Measurements from ENCODE around the gene MIX23.

The MIX23 gene

GRCh38 chr3:122353893-122354401, 29.1 kb downstream of the MIX23 start:
- H3K4me3 ChIP-seq (ENCODE audit: low read length): no peak overlapping the region
- TF ChIP-seq CTCF (conservative IDR thresholded peaks at IDR 0.05; ENCODE audit: low read depth, low read length): no peak
- DNase-seq (ENCODE audit: low read depth): no peak

GRCh38 chr3:122353215-122353614, 29.8 kb downstream of the MIX23 start:
- H3K4me3 ChIP-seq (ENCODE audit: low read length): no peak overlapping the region
- no peak for TF ChIP-seq CTCF (conservative IDR thresholded peaks at IDR 0.05; ENCODE audit: low read depth, low read length)
- DNase-seq (ENCODE audit: low read depth): no peak

GRCh38 chr3:122351612-122352011, 31.4 kb downstream of the MIX23 start:
- no peak for TF ChIP-seq CTCF (conservative IDR thresholded peaks at IDR 0.05; ENCODE audit: low read depth, low read length)
- no peak for DNase-seq (ENCODE audit: low read depth)
- H3K4me3 ChIP-seq (ENCODE audit: low read length): no peak overlapping the region

GRCh38 chr3:122350814-122351418, 32.1 kb downstream of the MIX23 start:
- TF ChIP-seq CTCF (conservative IDR thresholded peaks at IDR 0.05; ENCODE audit: low read depth, low read length): no peak
- no peak for DNase-seq (ENCODE audit: low read depth)

GRCh38 chr3:122349171-122349570, 33.9 kb downstream of the MIX23 start:
- no peak for DNase-seq (ENCODE audit: low read depth)
- no peak for TF ChIP-seq CTCF (conservative IDR thresholded peaks at IDR 0.05; ENCODE audit: low read depth, low read length)
- H3K4me3 ChIP-seq (ENCODE audit: low read length): no peak overlapping the region

More at GRCh38 chr3:122350814-122351418, 32.1 kb downstream of the MIX23 start:
- H3K4me3 ChIP-seq (ENCODE audit: low read length): no peak overlapping the region

- DNase-seq (ENCODE audit: low read depth): no peak
- H3K4me3 ChIP-seq (ENCODE audit: low read length): no peak overlapping the region
- TF ChIP-seq CTCF (conservative IDR thresholded peaks at IDR 0.05; ENCODE audit: low read depth, low read length): no peak
Observed at GRCh38 chr3:122343654-122344053, 39.4 kb downstream of the MIX23 start.

GRCh38 chr3:122342803-122343202, 40.2 kb downstream of the MIX23 start:
- no peak overlapping the region for H3K4me3 ChIP-seq (ENCODE audit: low read length)
- DNase-seq (ENCODE audit: low read depth): no peak
- no peak for TF ChIP-seq CTCF (conservative IDR thresholded peaks at IDR 0.05; ENCODE audit: low read depth, low read length)

All from retinal pigment epithelial cell (primary cell).